GM10266 (cell line): Measurements from ENCODE around the gene BARX1.

Experiments
- DNase-seq: peaks from one replicate; pipeline ENCODE4 v3.0.0; 2012; ENCODE audit errors: extremely low spot score
- TF ChIP-seq, protein P1 (sequence below): IDR thresholded peaks from 2 replicates; pipeline ENCODE4 v1.5.1; 2012; ENCODE audit warnings: mild to moderate bottlenecking, low read depth; ENCODE audit not compliant: control insufficient read depth, insufficient read depth; ENCODE audit errors: missing control alignments

The BARX1 gene

DNA sequence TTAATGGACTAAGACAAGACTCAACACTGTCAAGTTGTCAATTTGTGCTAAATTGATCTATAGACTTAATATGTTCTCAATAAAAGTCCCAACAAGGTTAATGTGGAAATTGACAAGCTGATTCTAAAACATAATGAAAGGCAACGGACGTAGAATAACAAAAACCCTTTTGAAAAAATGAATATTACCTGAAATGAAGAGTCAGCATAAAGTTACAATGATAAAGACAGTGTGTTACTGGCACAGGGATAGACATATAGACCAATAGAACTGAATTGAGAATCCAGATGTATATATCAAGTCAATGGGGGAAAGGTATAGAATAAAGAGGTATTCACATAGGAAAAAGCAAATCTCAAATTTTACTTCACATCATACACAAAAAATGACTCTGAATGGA is 37.7 kb upstream of the BARX1 start:
- DNase-seq = no peak
- TF ChIP-seq, protein P1, sequence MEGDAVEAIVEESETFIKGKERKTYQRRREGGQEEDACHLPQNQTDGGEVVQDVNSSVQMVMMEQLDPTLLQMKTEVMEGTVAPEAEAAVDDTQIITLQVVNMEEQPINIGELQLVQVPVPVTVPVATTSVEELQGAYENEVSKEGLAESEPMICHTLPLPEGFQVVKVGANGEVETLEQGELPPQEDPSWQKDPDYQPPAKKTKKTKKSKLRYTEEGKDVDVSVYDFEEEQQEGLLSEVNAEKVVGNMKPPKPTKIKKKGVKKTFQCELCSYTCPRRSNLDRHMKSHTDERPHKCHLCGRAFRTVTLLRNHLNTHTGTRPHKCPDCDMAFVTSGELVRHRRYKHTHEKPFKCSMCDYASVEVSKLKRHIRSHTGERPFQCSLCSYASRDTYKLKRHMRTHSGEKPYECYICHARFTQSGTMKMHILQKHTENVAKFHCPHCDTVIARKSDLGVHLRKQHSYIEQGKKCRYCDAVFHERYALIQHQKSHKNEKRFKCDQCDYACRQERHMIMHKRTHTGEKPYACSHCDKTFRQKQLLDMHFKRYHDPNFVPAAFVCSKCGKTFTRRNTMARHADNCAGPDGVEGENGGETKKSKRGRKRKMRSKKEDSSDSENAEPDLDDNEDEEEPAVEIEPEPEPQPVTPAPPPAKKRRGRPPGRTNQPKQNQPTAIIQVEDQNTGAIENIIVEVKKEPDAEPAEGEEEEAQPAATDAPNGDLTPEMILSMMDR = no peak

- no peak for DNase-seq
- TF ChIP-seq, protein P1 = no peak
Observed at GRCh38 chr9:93990448-93990847, 35.3 kb upstream of the BARX1 start.

DNA sequence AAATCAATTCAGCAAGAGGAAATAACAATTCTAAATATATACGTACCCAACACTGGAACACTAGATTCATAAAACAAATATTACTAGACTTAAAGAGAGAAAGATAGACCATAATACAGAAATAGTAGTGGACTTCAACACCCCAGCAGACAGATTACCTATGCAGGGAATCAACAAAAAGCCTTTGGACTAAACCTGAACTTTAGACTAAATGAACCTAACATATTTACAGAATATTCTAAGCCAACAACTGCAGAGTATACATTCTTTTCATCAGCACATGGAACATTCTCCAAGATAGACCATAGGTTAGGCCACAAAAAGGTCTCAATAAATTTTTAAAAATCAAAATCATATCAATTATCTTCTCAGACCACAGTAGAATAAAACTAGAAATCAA is 32.9 kb upstream of the BARX1 start:
- DNase-seq = no peak
- TF ChIP-seq, protein P1 = no peak

DNA sequence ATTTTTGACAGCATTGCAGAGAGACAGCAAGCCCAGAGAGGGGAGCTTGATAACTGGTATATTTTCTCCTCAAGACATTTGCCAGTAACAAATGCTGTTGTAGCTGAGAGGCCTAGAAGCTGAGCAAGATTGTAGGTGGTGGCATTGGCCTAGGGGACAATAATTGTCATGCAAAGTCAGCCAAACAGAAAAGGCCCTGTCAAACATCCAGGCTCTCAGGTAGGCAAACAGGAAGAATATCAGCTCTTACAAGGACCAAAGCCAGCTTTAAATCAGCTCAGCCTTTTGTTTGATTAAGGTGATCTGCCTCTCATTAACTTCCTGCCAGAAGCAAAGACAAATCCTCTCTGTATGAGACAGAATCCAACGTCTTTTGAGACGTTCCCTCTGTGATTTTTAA is 29.7 kb upstream of the BARX1 start:
- TF ChIP-seq, protein P1 = no peak
- no peak for DNase-seq

- TF ChIP-seq, protein P1 = no peak
- DNase-seq = no peak
Observed at GRCh38 chr9:93983875-93984274, 28.7 kb upstream of the BARX1 start.

- TF ChIP-seq, protein P1 = no peak
- DNase-seq = no peak
Observed at GRCh38 chr9:93979721-93980120, 24.6 kb upstream of the BARX1 start.

DNA sequence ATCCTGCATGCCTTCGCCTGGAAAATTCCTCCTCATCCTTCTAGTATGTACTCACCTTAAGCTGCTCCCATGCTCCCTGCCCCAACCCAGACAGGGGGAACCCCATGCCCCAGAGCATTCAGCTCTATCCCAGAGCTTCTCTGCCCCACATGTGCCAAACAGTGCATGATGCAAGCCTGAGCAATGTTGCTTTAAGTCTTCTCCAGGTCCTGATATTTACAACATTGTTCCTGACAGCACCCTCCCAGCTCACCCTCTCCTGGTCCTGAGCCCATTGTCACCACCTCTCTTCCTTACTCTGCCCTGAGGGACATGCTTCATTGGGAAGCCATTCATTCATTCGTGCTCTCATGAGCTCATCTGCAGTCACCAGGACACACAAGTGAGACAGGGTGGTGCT is 23.4 kb upstream of the BARX1 start:
- TF ChIP-seq, protein P1 = no peak
- DNase-seq = no peak
